GM18517 (cell line): Measurements from ENCODE around the gene GRID1.

Source experiments
- ATAC-seq: cut with Tn5 transposase; IDR thresholded peaks from one replicate; pipeline ENCODE4 v1.9.1; 2021; ENCODE audit warnings: mild to moderate bottlenecking, moderate library complexity; ENCODE audit not compliant: unreplicated experiment

Gene GRID1

GRCh38 chr10:86355571-86356038, 11.0 kb downstream of the GRID1 start:
- no peak for ATAC-seq

- ATAC-seq = no peak
Observed at GRCh38 chr10:86354761-86355540, 11.6 kb downstream of the GRID1 start.

- no peak for ATAC-seq
Observed at GRCh38 chr10:86353506-86354485, 12.8 kb downstream of the GRID1 start.

GRCh38 chr10:86350897-86351296, 15.7 kb downstream of the GRID1 start:
- ATAC-seq = no peak

- ATAC-seq = no peak
Observed at GRCh38 chr10:86349940-86350630, 16.5 kb downstream of the GRID1 start.

- no peak for ATAC-seq
Observed at GRCh38 chr10:86349474-86349873, 17.1 kb downstream of the GRID1 start.

- ATAC-seq = no peak
Observed at GRCh38 chr10:86348321-86349210, 18.0 kb downstream of the GRID1 start.

GRCh38 chr10:86347856-86348255, 18.7 kb downstream of the GRID1 start:
- ATAC-seq = no peak

GRCh38 chr10:86346799-86347665, 19.6 kb downstream of the GRID1 start:
- no peak for ATAC-seq

- ATAC-seq = no peak
Observed at GRCh38 chr10:86345859-86346798, 20.5 kb downstream of the GRID1 start.

GRCh38 chr10:86345296-86345858, 21.2 kb downstream of the GRID1 start:
- no peak for ATAC-seq

GRCh38 chr10:86344714-86345161, 21.9 kb downstream of the GRID1 start:
- no peak for ATAC-seq

- ATAC-seq = no peak
Observed at GRCh38 chr10:86344281-86344680, 22.3 kb downstream of the GRID1 start.

GRCh38 chr10:86343761-86344160, 22.8 kb downstream of the GRID1 start:
- ATAC-seq = no peak

GRCh38 chr10:86342111-86342863, 24.3 kb downstream of the GRID1 start:
- ATAC-seq = no peak

- no peak for ATAC-seq
Observed at GRCh38 chr10:86341361-86341811, 25.2 kb downstream of the GRID1 start.

GRCh38 chr10:86340991-86341260, 25.7 kb downstream of the GRID1 start:
- no peak for ATAC-seq
